ENCODE data around the gene GLRA2.

DNA sequence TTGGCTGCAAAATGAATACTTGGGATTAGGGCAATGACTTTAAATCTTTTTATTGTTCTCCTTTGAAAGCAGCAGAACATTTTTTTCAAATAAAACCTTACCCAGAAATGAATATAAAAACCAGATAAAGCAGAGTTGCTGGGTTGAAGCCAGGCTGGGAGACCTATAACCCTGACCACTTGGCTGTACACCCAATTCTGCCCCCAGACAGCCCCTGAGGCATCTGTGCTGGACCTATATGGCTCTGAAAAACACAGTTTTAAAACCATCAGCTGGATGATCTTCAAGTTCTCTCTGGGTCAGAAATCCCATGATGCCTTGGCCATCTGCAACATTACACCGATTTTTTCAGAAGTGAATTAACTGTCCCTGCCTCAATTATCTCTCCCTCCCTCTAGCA lies 23.7 kb upstream of the GLRA2 start:
- TF ChIP-seq CTCF (IDR thresholded peaks at IDR 0.05) (no peak), POLR2A (IDR thresholded peaks at IDR 0.05) (no peak)
